Right lobe of liver (tissue), 6 donors: ENCODE measurements around the gene C20orf204. TPM values are rescaled to one million over a fixed set of nuclear protein-coding genes. Genes with fewer than 3 reads are reported as not detected.

Source experiments
- ATAC-seq, 4 donors: fragments of 200-7000 bp; cut with Tn5 transposase; one replicate each; pipeline ENCODE4 v1.9.1; 2020; ENCODE audit warnings: mild to moderate bottlenecking in 4 of 4, moderate library complexity in 4 of 4
- DNase-seq, 3 donors: peaks; one replicate each; pipeline ENCODE4 v3.0.0-alpha.2; 2020
- H3K27ac ChIP-seq, 3 donors: fragments of 200-600 bp; one replicate each; pipeline ENCODE4 v1.8.0; 2022
- H3K27me3 ChIP-seq, 2 donors: fragments of 200-600 bp; one replicate each; pipeline ENCODE4 v1.8.0; 2022
- H3K36me3 ChIP-seq, 4 donors: fragments of 200-600 bp; sonication (generic) in 1 of 4; one replicate each; pipeline versions ENCODE4 v1.5.1 to v1.8.0; 2017 to 2022; ENCODE audit warnings: control low read depth in 1 of 4
- H3K4me1 ChIP-seq, 4 donors: fragments of 200-600 bp; sonication (generic) in 1 of 4; one replicate each; pipeline versions ENCODE4 v1.5.1 to v1.8.0; 2017 to 2022; ENCODE audit warnings: control low read depth in 1 of 4
- H3K4me3 ChIP-seq, 3 donors: fragments of 200-600 bp; one replicate each; pipeline ENCODE4 v1.8.0; 2022
- H3K9me3 ChIP-seq, 4 donors: fragments of 200-600 bp; sonication (generic) in 1 of 4; one replicate each; pipeline versions ENCODE4 v1.5.1 to v1.8.0; 2017 to 2022; ENCODE audit warnings: control low read depth in 1 of 4
- POLR2A ChIP-seq: fragments of 450-650 bp; IDR thresholded peaks from one replicate; pipeline ENCODE4 v1.6.1; 2017; ENCODE audit warnings: antibody characterized with exemption, mild to moderate bottlenecking
- WGBS: methylation state at CpG from one replicate; pipeline ENCODE4 v1.1.6; 2018; ENCODE audit warnings: low coverage, low lambda C conversion rate; ENCODE audit not compliant: insufficient coverage; ENCODE audit errors: missing lambda C conversion rate; 5-methylcytosine and 5-hydroxymethylcytosine counted together
- intact Hi-C, 2 donors: fragments of 100-400 bp; cut with DNase I; formaldehyde crosslinking; loops; one replicate each; pipeline versions ENCODE4 v1.11.2 to v1.14.1; 2022
- total RNA-seq, 6 experiments: library from RNA; depleted of rRNA in 2 of 6; stranded (reverse); fragments of >200 nt in 2 of 6; fragmentation: NEBNext Ultra II Directional in 3 of 6; extraction: Animal tissue kit (Norgen Biotek cat#: 25700) in 3 of 6; gene quantifications; one replicate each; pipeline versions ENCODE4 v1.1.0 to v1.2.4, GENCODE V29; 2016 to 2023
- TF ChIP-seq, protein P1 (sequence below), 4 donors: fragments of 200-600 bp in 3 of 4; fragments of 450-650 bp in 1 of 4; IDR thresholded peaks; one replicate each; pipeline versions ENCODE4 v1.5.1 to v1.8.0; 2016 to 2022; ENCODE audit warnings: antibody characterized with exemption in 4 of 4, mild to moderate bottlenecking in 2 of 4
- donor health status: DM: no; HTN: yes; CAD: no.
- donor health status: DM: no; HTN: no; CAD: no.
- donor health status: DM: no; HTN: no; CAD: no.
- donor health status: DM: no; HTN: yes; CAD: no.
- donor health status: DM: no; HTN: yes; CAD: no.

The C20orf204 gene
- total RNA-seq, 6 experiments from 2014 or later = 0.29 to 1.1 (median 0.44) TPM; not detected in 1

DNA sequence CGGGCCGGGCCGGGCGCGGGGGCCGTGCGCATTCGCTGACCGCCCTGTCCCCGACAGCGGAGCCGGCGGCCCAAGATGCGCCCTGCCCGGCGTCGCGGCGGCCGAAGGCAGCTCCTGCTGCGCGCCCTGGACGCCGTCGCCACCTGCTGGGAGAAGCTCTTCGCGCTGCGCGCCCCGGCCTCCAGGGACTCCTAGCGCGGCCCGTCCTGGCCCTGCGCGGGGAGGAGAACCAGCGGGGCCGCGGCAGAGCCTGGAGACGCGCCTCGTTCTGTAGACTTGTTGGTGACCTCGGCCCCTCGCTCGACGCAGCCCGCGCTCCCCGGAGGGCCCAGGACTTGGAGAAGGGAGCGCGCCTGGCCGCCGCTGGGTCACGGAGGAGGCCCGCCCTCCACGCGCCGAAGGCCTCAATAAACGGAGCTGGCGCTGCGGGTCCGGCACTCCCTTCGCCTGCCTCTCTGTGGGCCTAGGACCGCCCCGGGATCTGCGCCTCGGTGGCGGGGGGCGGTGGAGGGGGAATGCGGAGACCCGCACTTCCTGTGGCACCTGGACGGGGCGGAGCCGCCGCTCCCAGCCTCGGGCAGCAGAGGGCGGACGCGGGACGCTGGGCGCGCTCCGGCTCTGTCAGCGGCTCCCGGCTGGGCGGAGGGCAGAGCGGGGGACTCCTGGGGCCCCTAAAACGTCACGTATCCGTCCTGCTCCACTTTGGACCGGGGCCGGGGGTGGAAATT, 2.7 kb downstream of the C20orf204 start:
- intact Hi-C loops = no loop called here
- H3K4me1 ChIP-seq = peaks cover 0 to 7% (median 0%) of the 10 kb centered on the region in 4 donors
- H3K4me3 ChIP-seq = peak overlapping the region; percentile 57 to 62 (median 61)
- TF ChIP-seq, protein P1, sequence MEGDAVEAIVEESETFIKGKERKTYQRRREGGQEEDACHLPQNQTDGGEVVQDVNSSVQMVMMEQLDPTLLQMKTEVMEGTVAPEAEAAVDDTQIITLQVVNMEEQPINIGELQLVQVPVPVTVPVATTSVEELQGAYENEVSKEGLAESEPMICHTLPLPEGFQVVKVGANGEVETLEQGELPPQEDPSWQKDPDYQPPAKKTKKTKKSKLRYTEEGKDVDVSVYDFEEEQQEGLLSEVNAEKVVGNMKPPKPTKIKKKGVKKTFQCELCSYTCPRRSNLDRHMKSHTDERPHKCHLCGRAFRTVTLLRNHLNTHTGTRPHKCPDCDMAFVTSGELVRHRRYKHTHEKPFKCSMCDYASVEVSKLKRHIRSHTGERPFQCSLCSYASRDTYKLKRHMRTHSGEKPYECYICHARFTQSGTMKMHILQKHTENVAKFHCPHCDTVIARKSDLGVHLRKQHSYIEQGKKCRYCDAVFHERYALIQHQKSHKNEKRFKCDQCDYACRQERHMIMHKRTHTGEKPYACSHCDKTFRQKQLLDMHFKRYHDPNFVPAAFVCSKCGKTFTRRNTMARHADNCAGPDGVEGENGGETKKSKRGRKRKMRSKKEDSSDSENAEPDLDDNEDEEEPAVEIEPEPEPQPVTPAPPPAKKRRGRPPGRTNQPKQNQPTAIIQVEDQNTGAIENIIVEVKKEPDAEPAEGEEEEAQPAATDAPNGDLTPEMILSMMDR (IDR thresholded peaks at IDR 0.05) = peak; percentile 58 to 66 (median 61)
- no peak for TF ChIP-seq POLR2A
- peak; percentile 87 to 91 (median 88) for ATAC-seq
- peaks cover 0 to 11% of the 10 kb centered on the region in 2 donors for H3K27me3 ChIP-seq
- H3K36me3 ChIP-seq = no peaks in the 10 kb centered on the region
- 0% methylated on average over 12 of the region's 91 CpGs for WGBS
- DNase-seq = peak; percentile 82 to 88 (median 85)
- peak overlapping the region; percentile 8 to 39 (median 15) for H3K27ac ChIP-seq
- H3K9me3 ChIP-seq = no peaks in the 10 kb centered on the region

DNA sequence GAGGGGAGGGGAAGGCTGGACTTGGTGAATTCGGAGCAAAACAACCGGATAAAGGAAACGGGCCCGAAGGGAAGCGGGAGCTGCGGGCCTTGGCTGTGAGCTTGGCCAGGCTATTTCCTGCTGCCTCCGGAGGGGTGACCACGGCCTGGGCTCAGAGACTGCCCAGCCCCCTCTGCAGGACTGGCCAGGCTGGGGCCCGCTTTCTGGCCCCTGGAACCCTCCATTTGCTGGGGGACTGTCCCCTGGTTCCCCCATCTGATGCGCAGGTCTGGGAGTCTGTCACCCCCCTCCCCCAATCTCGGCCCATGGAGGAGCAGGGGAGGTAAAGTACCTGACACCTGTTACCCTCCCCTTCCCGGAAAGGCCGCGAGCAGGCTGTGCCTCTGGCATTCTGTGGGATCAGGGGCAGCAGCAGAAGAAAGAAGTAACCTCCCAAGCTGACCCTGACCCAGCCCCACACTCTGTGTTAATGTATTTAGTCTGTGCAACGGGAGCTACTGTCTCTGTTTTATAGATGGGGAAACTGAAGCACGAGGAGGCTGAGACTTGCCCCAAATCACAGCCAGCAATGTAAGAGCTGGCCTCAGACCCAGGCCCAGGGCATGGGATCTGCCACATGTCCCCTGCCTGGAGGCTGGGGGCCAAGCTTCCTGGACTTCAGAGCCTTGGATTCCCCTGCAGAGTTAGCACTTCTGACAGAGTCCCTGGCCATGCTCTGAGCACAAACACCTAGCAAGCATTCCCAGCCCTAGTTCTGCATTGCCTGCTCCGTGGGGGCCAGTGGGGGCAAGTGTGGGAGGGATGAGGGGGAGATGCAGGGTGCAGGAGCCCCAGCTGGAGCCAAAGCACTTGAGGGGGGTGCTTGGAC, 3.5 kb downstream of the C20orf204 start:
- WGBS = 15% methylated on average over 4 of the region's 17 CpGs
- Histone ChIP-seq H3K27ac (peak overlapping the region in 1 of 3 donors; percentile 39), H3K9me3 (no peaks in the 10 kb centered on the region), H3K4me1 (peaks cover 0 to 7% (median 0%) of the 10 kb centered on the region in 4 donors), H3K36me3 (no peaks in the 10 kb centered on the region), H3K27me3 (peaks cover 0 to 11% of the 10 kb centered on the region in 2 donors), H3K4me3 (peak overlapping the region; percentile 57 to 62 (median 61))
- intact Hi-C loops = no loop called here
- ATAC-seq (peak; percentile 43 to 58 (median 48)), DNase-seq (no peak)
- TF ChIP-seq POLR2A = no peak
- TF ChIP-seq, protein P1 (IDR thresholded peaks at IDR 0.05) = no peak

DNA sequence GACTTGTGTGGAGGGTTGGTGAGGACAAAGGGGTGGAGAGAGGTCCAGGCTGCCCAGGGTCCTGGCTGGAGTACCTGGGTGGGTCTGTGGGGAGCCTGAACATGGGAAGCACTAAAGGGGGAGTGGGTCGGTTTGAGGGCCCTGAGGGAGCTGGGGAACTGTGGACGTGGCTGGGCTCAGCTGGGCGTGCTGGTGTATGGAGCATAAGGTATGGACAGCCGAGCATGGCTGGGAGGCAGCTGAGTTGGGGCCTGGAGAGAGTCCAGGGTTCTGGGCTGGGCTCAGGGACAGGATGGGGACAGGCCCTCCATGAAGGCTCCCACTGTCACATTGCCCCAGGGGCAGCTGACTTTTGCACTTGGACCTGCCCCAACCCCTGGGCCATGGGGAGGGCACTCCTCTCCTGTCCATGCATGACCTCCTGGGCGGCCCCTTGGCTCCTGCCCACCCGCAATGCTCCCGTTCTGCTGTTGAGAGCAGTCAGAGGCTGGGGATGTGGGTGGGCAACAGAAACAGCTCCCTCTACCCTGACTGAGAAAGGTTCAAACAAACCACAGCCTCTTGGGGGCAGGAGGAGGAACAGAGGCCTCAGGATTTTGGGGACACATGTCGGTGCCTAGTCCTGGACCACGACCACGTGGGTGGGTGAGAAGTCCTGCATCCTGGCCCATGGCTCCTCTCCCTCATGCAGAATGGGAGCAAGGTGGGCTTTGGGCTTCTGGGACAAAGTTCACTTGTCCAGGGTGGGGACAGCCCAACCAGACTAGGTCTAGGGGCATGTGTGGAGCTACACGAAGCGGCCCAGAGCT, 4.5 kb downstream of the C20orf204 start:
- 20% methylated on average over 2 of the region's 12 CpGs for WGBS
- ATAC-seq (no peak), DNase-seq (no peak)
- H3K27ac ChIP-seq = no peak overlapping the region
- no peaks in the 10 kb centered on the region for H3K9me3 ChIP-seq
- peaks cover 0 to 7% (median 0%) of the 10 kb centered on the region in 4 donors for H3K4me1 ChIP-seq
- H3K4me3 ChIP-seq = no peak overlapping the region
- no peaks in the 10 kb centered on the region for H3K36me3 ChIP-seq
- TF ChIP-seq, protein P1 (IDR thresholded peaks at IDR 0.05) = no peak
- TF ChIP-seq POLR2A = no peak
- peaks cover 0 to 11% of the 10 kb centered on the region in 2 donors for H3K27me3 ChIP-seq
- intact Hi-C loops = no loop called here

DNA sequence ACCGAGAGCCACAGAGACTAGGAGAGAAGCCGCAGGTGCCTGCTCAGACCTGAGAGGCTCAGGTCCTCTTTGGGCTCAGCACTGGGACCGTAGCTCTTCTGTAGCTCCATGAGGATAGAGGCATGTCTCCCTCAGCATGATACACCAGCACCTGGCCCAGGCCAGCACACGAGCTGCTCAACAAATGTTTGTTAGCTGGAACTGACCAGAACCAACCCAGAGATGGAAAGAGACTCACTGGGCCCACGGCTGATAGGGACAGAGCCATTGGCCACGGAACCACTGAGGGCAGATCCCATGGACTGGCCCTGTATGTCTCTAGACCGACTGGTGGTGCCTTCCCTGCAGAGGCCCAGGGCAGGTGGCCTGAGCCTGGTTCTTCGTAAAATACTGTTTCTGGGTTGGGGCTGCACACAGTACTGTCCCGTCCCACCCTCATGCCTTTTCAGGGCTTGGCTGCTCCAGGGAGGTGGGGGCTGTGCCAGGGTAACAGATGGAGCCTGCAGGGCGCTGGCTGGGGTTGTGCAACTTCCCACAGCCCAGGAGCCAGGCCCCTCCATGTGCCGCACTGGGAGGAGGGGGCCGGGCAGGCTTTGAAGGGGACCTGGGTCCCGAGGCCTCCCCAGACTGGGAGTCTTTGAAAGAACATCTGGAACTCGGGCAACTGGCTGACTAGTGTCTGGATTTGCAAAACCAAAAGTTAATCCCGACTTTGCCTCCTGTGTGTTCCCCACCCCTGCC, 5.2 kb downstream of the C20orf204 start:
- WGBS = no CpG with 5 or more reads among the region's 15 CpGs

More for the DNA sequence above, 5.2 kb downstream of the C20orf204 start:
- intact Hi-C loops = no loop called here
- DNase-seq (no peak), ATAC-seq (no peak)
- Histone ChIP-seq H3K36me3 (no peaks in the 10 kb centered on the region), H3K4me3 (no peak overlapping the region), H3K27ac (no peak overlapping the region), H3K9me3 (no peaks in the 10 kb centered on the region), H3K4me1 (peaks cover 0 to 7% (median 0%) of the 10 kb centered on the region in 4 donors), H3K27me3 (peaks cover 0 to 11% of the 10 kb centered on the region in 2 donors)
- no peak for TF ChIP-seq POLR2A
- TF ChIP-seq, protein P1 (IDR thresholded peaks at IDR 0.05) = no peak
